Stromal cell of bone marrow (primary cell): Measurements from ENCODE around the gene GPC5.
A peak's percentile ranks its signal among the peaks of the same experiment; 100 is the strongest.

Source experiments
- DNase-seq: peaks from one replicate; pipeline ENCODE4 v3.0.0-alpha.2; 2012; ENCODE audit warnings: low read depth

GPC5 gene

DNA sequence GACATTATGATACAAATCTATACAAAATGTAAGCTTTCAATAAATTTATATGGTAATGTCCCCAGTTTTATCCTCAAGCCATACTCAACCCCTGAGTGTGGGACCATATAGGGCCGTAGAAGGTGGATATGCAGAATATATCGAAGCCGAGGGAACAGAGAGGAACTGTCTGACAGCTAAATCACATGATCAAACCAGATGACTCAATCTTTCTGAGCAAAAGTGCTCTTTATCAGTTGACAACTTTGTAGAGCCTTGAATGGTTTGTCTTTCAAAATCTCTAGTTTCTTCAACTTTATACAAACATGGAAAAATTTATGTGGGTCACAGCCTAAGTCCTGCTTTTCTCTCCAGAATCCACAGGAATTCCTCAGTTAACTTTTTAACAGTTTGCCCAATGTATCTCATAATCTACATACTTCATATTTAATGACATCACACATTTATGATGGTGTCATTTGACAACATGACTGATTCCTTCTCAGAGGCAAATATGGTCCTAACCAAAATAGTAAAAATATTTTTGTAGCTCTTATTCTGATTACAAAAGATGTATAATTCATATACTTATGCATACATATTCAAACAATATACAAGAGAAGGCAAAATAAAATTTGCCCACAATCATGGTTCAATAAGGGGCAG, 1155.2 kb downstream of the GPC5 start:
- no peak for DNase-seq

DNA sequence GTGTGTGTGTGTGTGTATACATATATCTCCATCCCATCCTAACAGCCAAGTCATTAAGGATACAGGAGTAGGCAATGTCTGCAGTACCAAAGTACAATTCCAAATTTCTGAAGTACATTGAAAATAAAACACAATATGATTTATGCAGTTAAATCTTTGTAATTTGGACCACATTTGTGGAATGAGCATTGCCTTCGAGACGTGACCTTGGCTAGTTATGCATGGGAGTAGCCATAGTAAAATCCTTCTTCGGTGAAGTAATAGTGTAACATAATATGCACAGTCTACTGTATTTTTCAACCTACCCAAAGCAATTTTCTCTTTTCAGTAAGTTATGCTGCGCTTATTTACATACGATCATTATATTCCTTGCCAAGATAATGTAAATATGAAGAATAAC, 1162.5 kb downstream of the GPC5 start:
- no peak for DNase-seq

DNA sequence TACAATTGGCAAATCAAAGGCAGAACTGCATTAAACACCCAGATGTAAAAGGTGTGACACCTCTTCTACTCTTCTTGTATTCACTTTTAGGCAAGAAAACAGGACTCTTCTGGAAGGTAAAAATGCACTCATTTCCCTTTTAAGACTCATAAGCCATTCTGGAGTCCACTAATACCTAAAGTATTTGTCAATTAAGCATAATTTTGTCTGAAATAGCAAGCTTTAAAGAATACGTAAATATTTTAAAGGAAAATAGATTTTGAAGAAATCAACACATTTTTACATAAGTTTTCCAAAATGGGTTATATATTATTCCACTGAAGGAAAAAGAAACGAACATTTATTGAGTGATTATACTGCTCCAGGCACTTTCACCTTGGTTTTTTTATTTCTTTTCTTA, 1166.5 kb downstream of the GPC5 start:
- DNase-seq, result no peak

DNA sequence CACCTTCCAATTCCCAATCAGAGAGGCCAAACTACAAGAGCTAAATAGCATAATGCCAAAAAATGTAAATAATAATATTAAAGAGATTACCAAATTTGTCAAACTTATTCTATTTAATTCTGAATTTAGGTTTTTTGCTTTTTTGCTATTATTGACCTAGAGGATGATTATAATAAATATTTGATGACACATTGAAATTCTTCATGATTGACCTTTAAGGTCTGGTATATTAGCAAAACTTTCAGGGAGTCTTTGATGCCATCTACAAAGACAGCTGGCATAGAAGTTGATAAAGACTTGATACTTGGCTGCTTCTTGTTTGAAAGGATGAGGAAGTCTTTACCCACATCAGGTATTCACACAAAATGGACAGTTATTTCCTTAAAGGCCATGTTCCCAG, 1168.3 kb downstream of the GPC5 start:
- DNase-seq, result no peak

DNA sequence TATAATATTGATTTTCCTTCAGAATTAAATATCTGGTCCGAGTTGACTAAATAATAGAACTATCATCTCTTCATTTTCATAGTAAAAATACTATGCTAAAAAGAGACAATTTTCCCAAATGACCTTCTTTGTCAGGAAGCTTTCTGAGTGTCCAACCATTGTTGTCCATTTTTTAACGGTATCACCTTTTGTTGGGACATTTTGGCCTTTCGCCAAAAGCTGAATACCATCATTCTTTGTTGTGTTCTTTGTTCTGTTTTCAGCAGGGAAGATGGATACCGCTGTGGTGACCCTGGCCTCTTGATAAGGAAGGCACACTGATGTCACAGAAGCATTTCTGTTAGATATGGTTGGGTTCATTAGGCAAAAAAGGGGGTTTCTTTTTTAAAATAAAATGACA, 1173.8 kb downstream of the GPC5 start:
- DNase-seq, result no peak

DNA sequence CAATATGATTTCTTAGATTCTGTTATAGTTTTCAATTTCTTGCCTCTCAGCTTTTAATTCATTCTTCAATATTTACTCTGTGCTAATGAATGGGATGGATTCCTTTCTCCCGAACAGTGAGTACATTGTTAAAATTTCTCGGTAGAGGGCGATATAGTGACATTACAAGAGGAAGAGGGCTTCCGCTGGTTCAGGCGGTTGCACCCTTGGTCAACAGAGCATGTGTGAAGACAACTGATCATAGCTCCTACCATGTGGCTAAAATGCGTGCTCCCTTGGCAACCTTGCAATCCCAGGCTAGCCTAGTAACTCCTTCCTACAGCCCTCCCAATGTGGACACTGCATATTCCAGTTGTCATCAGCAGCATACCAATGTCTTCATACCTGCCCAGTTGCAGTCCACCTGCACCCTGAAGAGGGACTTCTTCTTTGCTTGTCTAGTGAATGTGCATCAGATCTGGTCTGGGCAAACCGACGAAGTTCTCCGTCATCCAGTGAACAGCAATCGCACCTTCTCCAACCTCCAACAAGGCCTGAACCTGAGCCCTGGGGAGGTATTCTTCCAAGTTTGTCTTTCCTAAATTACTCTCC, 1175.1 kb downstream of the GPC5 start:
- peak; percentile 2 for DNase-seq

DNA sequence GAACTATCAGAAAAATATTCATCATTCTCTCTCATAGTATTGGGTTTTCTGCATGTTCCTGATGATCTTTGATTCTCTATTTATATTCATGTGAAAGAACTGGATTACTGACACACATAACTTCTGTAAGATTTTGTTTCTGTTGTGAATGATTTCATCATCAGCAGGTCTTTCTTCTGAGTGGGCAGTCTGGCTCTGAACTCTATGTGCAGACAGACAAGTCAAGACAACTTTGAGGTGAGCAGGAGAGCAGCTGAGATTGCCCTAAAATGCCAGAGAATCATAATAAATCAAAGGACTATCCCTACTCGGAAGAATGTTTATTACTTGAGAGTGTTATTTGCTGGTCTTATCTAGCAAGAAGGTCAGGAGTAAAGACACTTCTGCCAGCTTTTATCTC, 1176.1 kb downstream of the GPC5 start:
- no peak for DNase-seq

DNA sequence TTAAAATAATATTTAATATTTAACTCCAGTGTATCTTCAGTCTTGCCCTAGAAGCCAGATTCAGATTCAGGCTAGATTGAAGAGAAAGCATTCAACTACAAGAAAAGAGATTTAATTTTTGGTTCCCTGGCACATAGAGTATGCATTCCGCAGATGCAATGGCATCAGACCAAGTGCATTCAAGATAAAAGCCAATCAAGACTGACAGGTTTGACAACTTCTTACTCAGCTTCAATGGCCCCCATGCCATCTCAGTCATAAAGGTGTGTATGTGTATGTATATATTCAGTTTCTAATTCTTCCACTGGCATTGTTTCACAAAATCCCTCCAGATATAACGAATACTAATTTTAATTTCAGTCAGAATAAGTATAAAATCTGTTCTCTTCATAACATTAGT, 1177.4 kb downstream of the GPC5 start:
- no peak for DNase-seq

DNA sequence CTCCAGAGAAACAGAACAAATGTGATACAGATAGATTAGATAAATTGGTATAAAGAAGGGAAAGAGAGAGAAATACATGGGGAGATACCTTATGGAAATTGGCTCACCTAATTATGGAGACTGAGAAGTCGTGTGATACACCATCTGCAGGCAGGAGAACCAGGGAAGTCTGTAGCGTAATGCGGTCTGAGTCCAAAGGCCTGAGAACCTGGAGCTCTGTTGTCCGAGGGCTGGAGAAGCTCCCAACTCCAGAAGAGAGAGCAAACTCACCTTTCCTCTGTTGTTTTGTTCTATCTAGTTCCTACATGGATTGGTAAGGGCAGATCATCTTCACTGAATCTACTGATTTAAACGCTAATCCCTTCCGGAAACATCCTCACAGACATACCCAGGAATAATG, 1179.9 kb downstream of the GPC5 start:
- no peak for DNase-seq

DNA sequence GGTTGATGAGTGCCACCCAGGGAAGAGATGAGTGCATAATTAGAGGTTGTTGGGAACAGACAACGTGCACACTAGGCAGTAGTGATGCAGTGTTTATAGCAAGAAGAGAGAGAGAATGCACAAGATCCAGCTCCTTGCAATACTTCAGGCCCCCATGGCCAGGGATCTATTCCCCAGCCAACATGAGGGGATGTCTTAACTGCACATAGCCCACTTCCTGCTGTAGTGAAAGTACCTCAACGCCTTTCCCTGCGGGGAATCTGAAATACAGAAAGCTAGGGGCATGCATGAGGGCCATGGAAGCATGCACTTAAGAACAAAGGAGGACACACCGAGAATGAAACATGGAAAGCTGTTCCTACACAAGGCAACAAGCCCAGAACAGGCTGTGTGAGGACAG, 1191.5 kb downstream of the GPC5 start:
- no peak for DNase-seq

DNA sequence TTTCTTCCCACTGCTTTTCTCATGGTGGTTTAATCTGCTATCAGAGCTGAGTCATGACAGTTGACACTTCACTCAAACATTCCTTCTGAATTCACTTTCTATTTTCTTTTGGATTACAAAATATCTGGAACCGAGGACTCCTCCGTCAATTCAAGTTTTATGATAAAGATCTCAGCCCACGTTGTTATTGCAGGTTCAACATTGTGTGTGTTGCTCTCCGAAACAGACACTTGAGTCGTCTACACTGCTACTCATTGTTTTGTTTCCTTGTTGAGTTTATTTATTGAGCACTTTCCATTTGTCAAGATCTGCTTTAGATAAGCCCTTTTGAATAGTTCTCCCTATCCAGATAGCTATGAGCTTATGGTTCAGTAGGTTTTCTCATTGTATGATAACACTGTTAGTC, 1192.1 kb downstream of the GPC5 start:
- DNase-seq, result no peak

DNA sequence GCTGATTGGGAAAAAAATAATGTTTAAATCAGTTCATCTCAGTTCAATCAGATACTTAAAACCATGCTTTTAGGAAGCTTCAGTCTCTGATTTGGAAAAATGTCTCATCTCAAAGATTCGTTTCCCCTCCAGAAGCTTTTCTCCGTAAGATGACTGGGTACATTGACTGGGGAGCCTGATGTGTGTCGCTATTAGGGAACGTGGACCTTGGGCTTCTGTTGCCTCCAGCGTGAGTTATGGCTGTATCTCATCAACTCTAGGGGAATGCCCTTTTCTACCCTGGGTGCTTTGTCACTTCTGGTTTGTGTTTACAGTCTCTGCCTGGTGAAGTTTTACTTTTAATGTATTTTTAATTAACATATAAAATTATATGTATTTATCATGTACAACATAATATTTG, 1192.7 kb downstream of the GPC5 start:
- DNase-seq, result no peak

DNA sequence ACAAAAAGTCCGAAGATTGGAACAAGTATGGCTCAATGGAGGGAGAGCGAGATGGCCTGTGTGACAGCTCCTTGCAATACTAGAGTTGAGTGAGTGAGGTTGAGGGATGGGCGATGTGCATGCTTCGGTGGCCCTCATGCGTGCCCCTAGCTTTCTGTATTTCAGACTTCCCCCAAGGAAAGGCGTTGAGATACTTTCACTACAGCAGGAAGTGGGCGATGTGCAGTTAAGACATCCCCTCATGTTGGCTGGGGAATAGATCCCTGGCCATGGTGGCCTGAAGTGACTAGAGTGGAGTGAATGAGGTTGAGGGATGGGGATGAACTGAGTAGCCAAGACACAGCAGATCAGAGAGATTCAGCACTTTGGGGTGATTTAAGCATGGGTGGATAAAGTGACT, 1194.3 kb downstream of the GPC5 start:
- DNase-seq, result no peak

DNA sequence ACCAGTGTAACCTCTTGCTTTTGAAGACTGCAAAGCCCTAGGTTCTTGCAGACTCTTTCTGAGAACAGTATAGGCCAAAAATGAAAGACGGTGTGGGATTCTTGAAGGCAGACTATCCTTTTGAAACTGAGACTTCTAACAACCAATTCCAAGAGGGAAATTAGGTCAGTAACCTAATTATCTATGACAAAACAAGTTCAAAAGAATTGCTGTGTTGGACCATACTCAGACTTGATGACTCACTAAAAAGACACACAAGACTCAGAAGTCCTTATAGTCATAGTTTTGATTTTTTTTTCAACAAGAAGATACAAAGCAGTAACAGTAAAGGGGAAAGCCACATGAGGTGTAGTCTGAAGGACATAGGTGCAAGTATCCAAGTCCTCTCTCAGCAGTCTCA, 1204.1 kb downstream of the GPC5 start:
- DNase-seq, result no peak

DNA sequence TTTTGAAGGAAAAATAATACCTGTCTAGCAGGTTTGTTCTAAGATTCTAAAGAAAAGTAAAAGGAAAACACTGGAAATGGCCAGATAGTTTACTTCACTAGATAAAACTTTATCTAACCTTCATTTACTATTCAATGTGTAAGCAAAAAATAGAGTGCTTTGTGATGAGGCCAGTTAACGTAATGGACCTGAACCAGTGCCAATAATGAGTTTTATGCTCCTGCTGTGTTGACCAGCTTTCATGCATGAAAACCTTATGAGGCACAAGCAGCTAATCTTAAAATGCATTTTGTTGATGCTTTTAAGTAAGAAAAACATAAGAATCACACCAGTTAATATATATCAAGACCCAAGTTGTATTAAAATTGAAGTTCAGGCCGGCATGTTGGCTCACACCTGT, 1211.0 kb downstream of the GPC5 start:
- no peak for DNase-seq

DNA sequence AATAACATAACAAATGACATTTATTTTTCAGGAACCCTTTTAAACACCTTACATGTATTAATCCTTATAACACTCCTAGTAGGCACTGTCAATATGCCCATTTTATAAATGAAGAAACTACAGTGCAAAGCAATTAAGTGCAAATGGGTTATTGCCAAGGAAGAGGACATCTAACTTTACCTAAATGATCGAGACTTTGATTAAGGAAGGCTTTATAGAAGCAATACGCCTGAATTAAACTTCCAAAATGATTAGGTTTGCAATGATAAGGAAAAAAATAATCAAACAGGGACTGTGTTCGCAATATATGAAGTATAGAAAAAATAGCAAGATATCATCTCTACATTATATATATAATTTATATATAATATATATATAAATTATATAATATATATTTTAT, 1214.5 kb downstream of the GPC5 start:
- DNase-seq, result no peak

DNA sequence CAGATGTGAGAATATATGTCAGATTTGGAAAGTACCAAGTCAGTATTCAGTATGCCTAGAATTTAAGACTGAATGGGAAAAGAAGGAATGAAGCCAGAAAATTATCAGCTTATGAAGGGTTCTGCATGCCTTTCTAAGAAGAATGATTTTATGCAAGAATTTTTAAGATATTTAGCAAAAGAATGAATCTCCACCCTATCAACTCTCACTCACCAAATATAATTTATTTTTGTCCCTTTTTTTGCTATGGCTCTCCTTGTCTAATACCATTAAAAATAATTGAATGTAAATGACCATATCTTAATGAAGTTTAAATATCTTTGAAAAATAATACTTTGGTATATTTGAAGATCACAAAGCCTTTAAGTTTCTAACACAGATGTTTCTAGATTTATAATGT, 1215.5 kb downstream of the GPC5 start:
- no peak for DNase-seq

DNA sequence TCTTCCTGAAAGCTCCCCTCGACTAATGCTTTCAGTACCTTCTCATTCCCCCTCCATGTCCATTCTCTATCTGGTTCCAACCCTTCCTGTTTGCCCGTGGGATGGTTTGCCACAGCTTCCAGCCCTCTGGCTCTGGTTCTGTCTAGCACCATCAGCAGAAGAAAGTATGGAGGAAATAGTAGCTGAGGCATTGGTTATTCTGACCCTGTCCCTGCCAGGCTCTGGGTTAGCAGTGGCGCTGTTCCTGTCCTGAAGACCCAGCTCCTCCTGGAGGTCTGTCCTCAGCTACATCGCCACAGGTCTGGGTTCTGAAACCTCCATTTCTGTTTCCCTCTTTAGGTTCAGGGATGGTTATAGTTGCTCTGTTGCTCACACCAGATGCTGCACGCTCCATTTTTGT, 1223.6 kb downstream of the GPC5 start:
- DNase-seq, result no peak

DNA sequence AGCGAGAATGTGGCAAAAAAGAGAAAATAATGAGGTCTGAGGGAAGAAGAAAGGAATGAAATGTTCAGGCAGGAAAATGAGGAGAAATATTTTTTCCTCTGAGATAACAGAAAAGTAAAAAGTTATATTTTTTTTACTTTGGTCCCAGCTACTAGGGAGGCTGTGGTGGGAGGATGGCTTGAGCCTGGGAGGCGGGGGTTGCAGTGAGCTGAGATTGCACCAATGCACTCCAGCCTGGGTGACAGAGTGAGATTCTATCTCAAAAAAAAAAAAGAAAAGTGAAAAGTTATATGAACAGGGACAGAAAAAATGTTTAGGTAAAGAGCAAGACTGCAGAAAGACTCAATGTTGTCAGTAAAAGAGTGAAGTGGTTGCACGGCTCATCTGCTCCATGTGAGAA, 1224.5 kb downstream of the GPC5 start:
- no peak for DNase-seq

DNA sequence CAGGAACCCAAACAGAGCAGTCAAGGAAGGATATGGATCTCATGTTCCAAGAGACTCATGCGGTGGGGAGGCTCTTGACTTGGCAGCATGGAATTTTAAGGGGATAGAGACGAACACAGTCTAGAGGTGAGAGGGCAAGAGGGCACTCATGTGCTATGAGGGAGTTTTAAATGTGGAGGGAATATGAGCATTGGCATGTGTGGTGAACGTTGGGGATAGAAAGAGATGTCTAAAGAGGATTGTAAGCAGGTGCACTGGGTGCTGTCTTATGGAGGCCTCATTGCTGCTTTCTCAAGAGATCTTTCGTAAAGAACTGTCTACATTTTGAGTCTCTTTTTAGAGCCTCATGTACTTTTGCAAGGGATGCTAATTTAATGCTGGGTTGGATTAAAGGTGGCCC, 1227.9 kb downstream of the GPC5 start:
- DNase-seq, result no peak

DNA sequence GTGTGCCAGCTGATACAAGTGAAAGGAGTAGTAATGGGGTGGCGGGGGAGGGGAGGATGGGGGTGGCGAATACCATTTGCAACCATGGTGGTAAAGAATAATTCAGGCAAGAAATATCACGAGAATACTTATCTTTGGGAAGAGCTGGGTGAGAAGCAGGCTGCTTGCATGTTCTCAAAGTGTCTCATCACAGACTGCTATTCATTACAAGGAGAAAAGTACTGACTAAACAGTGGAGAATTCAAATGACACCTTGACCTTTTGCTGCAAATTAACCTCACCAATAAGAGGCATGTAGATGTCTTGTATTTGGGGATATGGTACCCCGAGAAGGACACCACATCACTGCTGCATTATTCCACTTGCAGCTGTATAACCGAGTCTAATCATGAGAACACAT, 1242.5 kb downstream of the GPC5 start:
- DNase-seq, result no peak

DNA sequence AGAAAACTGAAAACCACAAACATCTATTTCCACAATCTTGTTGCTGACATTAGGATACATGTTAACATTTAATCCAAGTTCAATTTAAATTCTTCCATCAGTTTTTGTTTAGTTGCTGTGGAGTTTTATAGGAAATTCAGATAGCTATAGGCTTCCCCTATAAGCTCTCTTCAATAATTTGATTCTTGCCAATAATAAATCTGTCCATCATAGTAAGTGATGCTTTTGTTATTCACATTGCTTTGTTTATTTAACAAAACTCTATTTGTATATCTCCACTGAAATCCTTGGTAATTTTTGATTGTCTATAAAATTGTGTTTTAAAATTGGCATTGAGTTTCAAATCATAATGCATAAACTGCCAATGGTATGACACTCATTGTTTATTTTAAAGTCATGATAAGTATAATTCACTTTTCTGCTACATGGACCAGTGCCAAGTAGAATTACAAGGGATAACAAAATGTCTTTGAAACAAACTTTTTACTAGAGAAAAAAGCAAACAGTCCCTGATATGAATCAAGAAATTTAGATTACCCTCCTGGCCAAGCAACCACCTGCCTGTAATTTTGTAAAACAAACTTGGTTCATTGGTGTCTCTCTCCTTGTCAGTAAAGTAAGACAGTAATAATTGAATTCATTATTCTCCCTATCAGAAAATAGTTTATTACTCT, 1250.9 kb downstream of the GPC5 start:
- no peak for DNase-seq

DNA sequence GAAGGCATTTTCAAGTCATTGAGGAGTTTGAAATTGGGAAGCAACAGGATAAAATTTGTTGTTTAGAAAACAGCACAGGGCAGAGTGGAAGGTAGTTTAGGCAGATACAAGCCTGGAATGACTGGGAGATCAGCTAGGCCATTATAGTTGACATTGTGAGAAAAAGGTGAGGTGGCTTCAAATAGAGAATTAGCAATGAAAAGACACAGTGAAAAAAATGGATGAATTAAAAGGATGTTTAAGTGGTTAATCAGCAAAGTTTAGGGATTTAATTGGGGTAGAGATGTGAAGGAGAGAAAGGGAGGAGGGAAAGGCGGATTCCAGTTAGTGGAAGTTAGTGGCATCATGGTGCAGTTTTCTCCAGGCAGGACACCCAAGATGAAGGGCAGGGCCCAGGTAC, 1257.7 kb downstream of the GPC5 start:
- no peak for DNase-seq

DNA sequence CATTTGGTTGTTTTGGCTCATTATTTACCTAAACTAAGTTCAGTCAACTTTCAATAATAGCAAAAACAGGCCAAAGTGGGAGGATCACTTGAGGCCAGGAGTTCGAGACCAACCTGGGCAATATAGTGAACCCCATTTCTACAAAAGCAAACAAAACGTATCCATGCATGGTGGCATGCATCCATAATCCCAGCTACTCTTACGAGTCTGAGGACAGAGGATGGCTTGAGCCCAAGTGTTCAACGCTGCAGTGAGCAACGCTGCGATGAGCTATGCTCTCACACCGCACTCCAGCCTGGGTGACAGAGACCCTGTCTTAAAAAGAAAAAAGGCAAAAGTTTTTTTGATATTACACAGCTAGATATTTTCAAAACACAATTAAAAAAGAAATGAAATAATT, 1258.2 kb downstream of the GPC5 start:
- DNase-seq, result no peak
